Testis (tissue), 3 donors: ENCODE data around the gene NCOA6. TPM values are rescaled to one million over a fixed set of nuclear protein-coding genes. Genes with fewer than 3 reads are reported as not detected.
A peak's percentile ranks its signal among the peaks of the same experiment; 100 is the strongest.

Experiments
- DNase-seq: peaks from one replicate; pipeline ENCODE4 v3.0.0-alpha.2; 2019
- H3K27ac ChIP-seq, 2 donors: fragments of 200-600 bp; sonication (generic); one replicate each; pipeline ENCODE4 v1.5.1; 2019
- H3K27me3 ChIP-seq: fragments of 200-600 bp; sonication (generic); one replicate; pipeline ENCODE4 v1.5.1; 2019
- H3K36me3 ChIP-seq: fragments of 200-600 bp; sonication (generic); one replicate; pipeline ENCODE4 v1.5.1; 2017; ENCODE audit warnings: low read depth; ENCODE audit errors: missing control alignments
- H3K4me1 ChIP-seq: fragments of 200-600 bp; sonication (generic); one replicate; pipeline ENCODE4 v1.5.1; 2019
- H3K4me3 ChIP-seq, 2 donors: fragments of 200-600 bp; sonication (generic); one replicate each; pipeline ENCODE4 v1.5.1; 2017 to 2019
- H3K9me3 ChIP-seq: fragments of 200-600 bp; sonication (generic); one replicate; pipeline ENCODE4 v1.5.1; 2017
- CTCF ChIP-seq, 3 experiments: fragments of 450-650 bp in 2 of 3; fragments of 200-600 bp in 1 of 3; sonication (generic) in 1 of 3; IDR thresholded peaks; one replicate each; pipeline ENCODE4 v1.5.1; 2016 to 2019; ENCODE audit warnings: antibody characterized with exemption in 3 of 3, mild to moderate bottlenecking in 2 of 3, moderate library complexity in 1 of 3
- POLR2A ChIP-seq: fragments of 450-650 bp; IDR thresholded peaks from one replicate; pipeline ENCODE4 v1.6.1; 2017; ENCODE audit warnings: antibody characterized with exemption, mild to moderate bottlenecking, moderate library complexity
- WGBS, 2 donors: methylation state at CpG; one replicate each; pipeline ENCODE4 v1.1.5; 2018; 5-methylcytosine and 5-hydroxymethylcytosine counted together
- intact Hi-C: fragments of 100-400 bp; cut with DNase I; formaldehyde crosslinking; loops from one replicate; pipeline ENCODE4 v1.15.1; 2023; ENCODE audit warnings: low total_unique reads
- polyA plus RNA-seq: library from polyadenylated mRNA; stranded (reverse); fragments of 350-450 nt; fragmentation: Illumina TruSeq; extraction: RNeasy Lipid Tissue Mini Kit (QIAGEN cat#74804); gene quantifications from one replicate; pipeline ENCODE4 v1.2.3, GENCODE V29; 2014; ENCODE audit warnings: low read depth, low replicate concordance; ENCODE audit not compliant: insufficient read depth
- total RNA-seq, 2 donors: library from RNA; depleted of rRNA; stranded (reverse); fragments of >200 nt; gene quantifications; one replicate each; pipeline ENCODE4 v1.2.3, GENCODE V29; 2016

Gene NCOA6
- total and polyA plus RNA-seq, 3 donors from 2014 or later: 45.2 to 54.4 (median 48.1) TPM

DNA sequence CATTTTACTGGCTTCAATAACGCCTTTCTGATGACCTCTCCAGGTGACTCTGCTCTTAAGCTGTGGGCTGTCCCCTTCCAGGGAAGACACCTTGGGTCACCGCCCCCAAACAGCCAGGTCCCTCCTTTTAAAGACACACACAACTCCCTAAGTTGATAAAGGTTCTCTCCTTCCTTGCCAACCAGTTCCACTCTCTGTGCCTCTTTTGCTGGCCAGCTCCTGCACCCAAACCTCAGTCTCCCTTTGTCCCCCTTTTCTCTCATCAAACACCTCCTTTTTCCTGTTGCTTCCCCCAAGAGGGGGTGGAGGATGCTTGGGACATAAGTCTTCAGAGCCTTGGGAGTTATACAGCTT lies 1.0 kb downstream of the NCOA6 start:
- Histone ChIP-seq H3K4me1 (peaks cover 24% of the 10 kb centered on the region), H3K27ac (peak overlapping the region; percentile 91 to 97), H3K9me3 (no peaks in the 10 kb centered on the region), H3K27me3 (no peaks in the 10 kb centered on the region), H3K36me3 (no peaks in the 10 kb centered on the region), H3K4me3 (peak overlapping the region; percentile 87 to 99)
- TF ChIP-seq CTCF (IDR thresholded peaks at IDR 0.05) (no peak), POLR2A (no peak)
- 0 to 6% methylated on average over 2 of the region's 2 CpGs for WGBS, 2 donors
- intact Hi-C loops: no loop called here
- peak; percentile 83 for DNase-seq

GRCh38 chr20:34824026-34824425 lies 1.4 kb downstream of the NCOA6 start:
- Histone ChIP-seq H3K27ac (peak overlapping the region; percentile 91 to 97), H3K4me3 (peak overlapping the region in 1 of 2 donors; percentile 87), H3K4me1 (peaks cover 24% of the 10 kb centered on the region), H3K27me3 (no peaks in the 10 kb centered on the region), H3K36me3 (no peaks in the 10 kb centered on the region), H3K9me3 (no peaks in the 10 kb centered on the region)
- TF ChIP-seq CTCF (IDR thresholded peaks at IDR 0.05) (no peak), POLR2A (no peak)
- intact Hi-C loops: no loop called here
- WGBS, 2 donors: 22 to 24% methylated on average over 1 of the region's 1 CpG
- DNase-seq: no peak

DNA sequence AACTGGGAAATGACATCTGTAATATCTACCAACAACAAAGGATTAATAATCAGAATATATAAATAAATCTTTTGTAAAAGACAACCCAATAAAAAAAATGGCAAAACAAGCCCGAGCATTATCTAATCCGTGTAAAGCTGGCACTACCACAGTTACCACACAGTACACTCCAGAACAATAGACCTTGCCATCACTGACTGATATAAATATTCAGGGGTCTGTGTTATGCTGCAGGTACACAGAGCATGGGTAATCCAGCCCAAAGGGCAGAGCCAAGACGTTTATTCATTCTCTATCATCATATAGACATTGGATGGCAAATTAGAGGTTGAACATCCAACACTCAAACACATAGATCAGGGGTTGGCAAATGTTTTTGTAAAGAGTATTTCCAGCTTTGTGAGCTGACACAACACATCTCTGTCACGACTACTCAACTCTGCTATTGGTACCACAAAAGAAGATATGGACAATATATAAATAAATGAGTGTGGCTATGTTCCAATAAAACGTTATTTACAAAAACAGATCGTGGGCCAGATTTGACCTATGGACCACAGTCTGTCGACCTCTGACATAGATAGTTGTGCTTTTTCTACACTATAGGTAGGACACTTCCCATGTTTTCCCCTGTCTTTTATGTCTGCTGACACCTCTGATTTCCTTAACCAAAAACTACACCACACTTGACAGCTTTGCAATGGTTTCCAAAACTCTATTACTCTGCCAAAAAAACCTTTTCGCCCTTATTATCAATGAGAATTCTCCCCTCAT lies 4.5 kb downstream of the NCOA6 start:
- intact Hi-C loops: no loop called here
- H3K9me3 ChIP-seq: no peaks in the 10 kb centered on the region
- TF ChIP-seq CTCF (IDR thresholded peaks at IDR 0.05) (no peak), POLR2A (no peak)
- no peaks in the 10 kb centered on the region for H3K27me3 ChIP-seq
- H3K36me3 ChIP-seq: no peaks in the 10 kb centered on the region
- no peak for DNase-seq
- H3K27ac ChIP-seq: no peak overlapping the region
- no peak overlapping the region for H3K4me3 ChIP-seq
- 70 to 76% methylated on average over 8 of the region's 8 CpGs for WGBS, 2 donors
- peaks cover 28% of the 10 kb centered on the region for H3K4me1 ChIP-seq

- 57 to 72% methylated on average over 2 of the region's 2 CpGs for WGBS, 2 donors
- Histone ChIP-seq H3K9me3 (no peaks in the 10 kb centered on the region), H3K27ac (no peak overlapping the region), H3K36me3 (no peaks in the 10 kb centered on the region), H3K27me3 (no peaks in the 10 kb centered on the region), H3K4me1 (peaks cover 18% of the 10 kb centered on the region), H3K4me3 (no peak overlapping the region)
- no peak for TF ChIP-seq POLR2A
- no peak for TF ChIP-seq CTCF (IDR thresholded peaks at IDR 0.05)
- no peak for DNase-seq
- intact Hi-C loops: no loop called here
Observed at GRCh38 chr20:34817801-34818200, 7.7 kb downstream of the NCOA6 start.

DNA sequence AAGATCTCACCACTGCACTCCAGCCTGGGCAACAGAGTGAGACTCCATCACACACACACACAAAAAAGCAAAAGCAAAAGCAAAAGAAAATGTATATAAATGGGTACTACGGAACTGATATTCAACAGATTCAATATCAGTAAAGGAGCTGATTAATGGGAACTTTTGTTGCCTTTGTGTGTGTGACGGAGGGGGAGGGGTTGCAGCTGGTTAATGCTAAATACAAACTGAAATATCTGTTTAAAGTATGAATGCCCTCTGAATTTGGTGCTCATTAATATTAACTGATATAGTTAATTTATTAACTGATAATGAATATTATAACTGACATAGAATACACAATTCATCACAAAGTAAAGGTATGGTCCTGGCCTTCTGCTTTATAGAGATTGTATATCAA lies 8.4 kb downstream of the NCOA6 start:
- Histone ChIP-seq H3K27ac (no peak overlapping the region), H3K27me3 (no peaks in the 10 kb centered on the region), H3K4me1 (peaks cover 12% of the 10 kb centered on the region), H3K4me3 (no peak overlapping the region), H3K9me3 (no peaks in the 10 kb centered on the region), H3K36me3 (no peaks in the 10 kb centered on the region)
- intact Hi-C loops: no loop called here
- no peak for DNase-seq
- WGBS, 2 donors: 67 to 76% methylated on average over 2 of the region's 2 CpGs
- TF ChIP-seq CTCF (IDR thresholded peaks at IDR 0.05) (no peak), POLR2A (no peak)
